GM19240 (cell line): ENCODE results near the gene ARGLU1.

Experiments
- DNase-seq: peaks from one replicate; pipeline ENCODE4 v3.0.0; 2011; ENCODE audit warnings: low spot score; ENCODE audit not compliant: insufficient read length

The ARGLU1 gene

GRCh38 chr13:106548064-106548696, 19.8 kb downstream of the ARGLU1 start:
- no peak for DNase-seq

GRCh38 chr13:106541826-106542225, 26.1 kb downstream of the ARGLU1 start:
- DNase-seq = no peak

DNA sequence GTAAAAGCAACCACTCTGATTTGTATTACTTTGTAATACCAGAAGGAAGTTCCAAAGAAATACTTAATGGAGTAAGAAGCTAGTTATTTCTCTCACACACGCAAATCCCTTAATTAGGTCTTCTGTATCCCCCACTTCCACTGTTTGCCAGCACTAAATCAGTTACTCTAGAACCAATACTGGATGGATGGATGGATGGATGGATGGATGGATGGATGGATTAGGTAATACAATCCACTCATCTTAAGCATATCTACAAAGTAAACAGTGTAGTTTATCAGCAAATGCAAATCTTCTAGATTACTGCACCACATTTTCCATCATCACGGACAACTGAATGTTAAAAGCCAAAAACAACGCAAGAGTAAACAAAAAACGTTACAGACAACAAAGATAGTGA, 27.3 kb downstream of the ARGLU1 start:
- DNase-seq = no peak

DNA sequence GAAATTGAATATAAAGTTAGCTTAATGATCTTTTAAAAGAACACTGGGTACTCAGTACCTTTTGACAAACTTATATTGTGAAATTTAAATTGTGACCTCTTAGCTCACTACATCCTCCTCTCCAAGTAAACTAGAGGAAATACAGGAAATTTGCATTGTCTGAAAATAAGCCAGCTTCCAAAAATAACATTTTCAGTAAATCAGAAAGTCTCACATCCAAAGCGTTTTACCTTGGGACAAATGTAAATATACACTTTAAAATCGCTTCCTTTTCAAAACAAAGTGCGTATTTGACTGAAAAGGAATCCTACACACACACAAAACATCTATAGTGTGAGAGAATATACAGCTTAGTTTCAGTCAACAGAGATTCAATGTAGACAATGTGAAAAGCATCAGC, 30.4 kb downstream of the ARGLU1 start:
- DNase-seq = no peak

DNA sequence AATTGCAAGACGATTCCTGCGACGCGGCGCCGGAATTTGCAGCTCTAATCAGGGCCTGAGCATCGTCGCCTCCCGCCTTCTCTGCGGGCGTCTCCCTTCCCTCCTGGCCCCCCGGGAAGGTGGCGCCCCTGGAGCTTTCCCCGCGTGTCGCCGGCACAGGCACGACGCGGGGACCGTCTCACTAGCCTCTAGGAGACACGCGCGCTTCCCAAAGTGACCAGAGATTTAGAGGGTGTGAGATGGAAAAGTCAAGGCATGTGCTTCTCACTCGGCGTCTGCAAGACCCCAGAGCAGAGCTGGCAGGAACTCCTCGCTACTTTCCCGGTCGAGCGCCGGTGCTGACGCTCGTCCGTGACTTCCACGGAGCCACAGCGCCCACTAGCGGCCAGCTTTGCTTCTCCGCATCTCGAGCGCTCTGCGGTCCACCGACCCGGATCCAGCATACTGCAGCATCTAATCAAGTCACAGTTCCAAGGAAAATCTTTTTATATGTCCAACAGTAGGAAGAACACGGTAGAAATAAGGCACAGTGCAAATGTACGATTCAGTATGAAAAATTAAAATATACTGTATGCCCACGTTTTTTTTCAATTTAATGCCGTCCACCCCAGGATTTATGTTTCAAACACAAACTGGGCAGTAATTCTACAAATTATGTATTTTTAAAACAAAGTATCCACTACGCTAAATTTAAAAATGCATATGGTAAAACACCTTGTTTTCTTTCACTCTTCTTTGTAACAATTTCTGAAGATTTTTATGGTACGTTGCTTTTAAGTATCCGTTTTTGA, 31.5 kb downstream of the ARGLU1 start:
- peak; percentile 67 for DNase-seq

DNA sequence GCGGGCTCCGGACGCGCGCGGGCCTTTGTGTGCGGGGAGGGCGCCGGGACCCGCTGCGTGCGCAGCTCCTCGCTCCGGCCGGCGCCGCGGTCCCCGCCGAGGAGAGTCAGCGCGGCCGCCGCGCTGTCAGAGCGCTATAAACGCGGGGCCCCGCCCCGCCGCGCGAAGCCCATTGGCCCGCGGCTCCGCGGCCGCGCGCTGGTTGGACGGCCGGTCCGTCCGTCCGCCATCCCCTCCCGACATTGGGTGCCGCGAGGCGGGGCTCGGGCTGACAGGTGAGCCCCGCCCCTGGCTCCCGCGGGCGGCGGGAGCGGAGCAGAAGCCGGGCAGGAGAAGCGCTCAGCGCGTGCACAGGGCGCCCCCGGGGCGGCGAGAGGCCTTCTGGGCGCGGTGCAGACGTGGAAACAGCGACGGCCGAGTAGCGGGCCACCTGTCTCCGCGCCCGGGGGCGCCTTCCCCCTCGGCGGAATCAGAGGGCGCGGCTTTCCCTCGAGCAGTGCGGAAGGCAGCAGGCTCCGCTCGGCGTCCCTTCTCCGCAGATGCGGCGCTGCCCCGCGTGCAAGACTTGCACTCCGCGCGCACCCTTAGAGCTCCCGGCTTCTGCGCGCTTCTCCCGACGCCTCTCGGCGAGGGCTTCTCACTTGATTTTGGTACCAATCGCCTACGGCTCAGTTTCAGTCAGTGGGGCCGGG, 32.2 kb downstream of the ARGLU1 start, which contains the start of gene EFNB2:
Gene EFNB2, minus strand, starts transcription at position 111 of the 692 bp plus-strand sequence. CDS start 698 bp downstream, outside the sequence.
- peak; percentile 95 for DNase-seq

DNA sequence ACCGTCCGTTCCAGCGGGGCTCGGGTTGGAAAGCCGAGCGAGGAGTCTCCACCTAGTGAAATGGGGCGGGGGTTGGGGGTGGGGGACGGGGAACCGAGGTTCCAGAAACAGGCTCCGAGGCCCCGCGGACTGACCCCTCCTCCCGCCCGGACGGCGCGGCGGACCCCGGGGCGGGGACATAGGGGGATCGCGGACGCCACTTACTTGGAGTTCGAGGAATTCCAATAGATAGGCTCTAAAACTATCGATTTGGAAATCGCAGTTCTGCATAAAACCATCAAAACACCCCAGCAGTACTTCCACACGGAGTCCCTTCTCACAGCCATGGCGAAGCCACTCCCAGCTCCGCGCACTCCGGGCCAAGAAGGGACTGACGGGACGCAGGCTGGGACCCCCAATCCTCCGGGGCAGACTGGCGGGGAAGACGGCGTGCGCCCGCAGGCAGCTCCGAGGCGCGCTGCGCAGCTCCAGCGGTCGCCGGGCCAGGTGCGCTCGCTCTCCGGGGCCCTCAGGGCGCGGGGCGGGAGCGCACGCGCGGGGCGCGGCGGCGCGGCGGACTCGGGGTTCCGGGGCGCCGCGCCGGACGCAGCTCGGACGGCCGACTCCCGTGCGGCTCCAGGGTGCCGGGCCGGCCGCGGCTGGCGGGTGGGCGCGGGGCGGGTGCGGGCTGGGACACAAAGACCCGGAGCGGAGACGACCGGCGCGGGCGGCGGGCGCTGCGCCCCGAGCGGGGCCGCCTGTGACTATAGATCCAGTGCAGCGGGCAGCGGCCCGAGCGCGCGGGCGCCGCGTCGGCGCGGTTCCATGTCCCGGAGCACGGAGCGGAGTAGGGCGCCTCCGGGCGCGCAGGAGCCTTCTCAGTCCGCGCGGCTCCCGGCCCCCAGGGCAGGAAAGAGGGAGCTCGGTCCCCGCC, 33.0 kb downstream of the ARGLU1 start:
- DNase-seq = peak; percentile 8

DNA sequence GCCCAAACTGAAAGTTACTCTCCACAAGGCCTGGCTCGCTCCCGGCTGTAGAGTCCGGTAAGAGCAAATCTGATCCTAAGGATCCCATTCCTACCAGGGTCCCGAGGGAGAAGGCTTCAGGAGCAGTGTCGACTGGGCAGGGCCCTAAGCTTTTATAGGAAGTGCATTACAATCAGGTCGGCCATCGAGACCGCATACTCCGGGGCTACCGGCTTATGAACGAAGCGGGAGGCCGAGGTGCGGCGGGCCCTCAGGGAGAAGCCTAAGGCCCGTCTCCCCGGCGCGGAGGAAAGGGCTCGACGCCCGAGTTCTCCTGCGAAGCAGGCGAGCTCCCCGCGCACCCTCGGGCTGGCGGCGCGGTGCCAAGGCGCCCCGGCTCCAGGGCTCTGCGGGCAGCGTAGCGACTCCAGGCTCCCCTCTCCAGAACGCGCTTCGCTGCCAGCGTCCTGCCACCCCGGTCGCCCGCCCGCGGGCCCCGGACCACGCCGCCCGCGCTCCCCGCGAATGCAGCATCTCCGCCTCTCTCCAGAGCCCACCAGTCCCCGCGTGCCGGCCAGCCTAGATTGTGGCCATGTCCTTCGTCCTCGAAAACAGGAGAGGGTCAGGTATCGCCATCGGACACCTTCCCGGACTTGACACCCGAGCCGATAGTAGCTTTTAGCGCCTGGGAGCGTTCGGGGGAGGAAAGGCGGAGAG, 33.8 kb downstream of the ARGLU1 start:
- DNase-seq = no peak

- DNase-seq = no peak
Observed at GRCh38 chr13:106533101-106533942, 34.6 kb downstream of the ARGLU1 start.

GRCh38 chr13:106532111-106532929, 35.6 kb downstream of the ARGLU1 start:
- no peak for DNase-seq

GRCh38 chr13:106530980-106531481, 36.9 kb downstream of the ARGLU1 start:
- no peak for DNase-seq

GRCh38 chr13:106530171-106530851, 37.6 kb downstream of the ARGLU1 start:
- DNase-seq = no peak

DNA sequence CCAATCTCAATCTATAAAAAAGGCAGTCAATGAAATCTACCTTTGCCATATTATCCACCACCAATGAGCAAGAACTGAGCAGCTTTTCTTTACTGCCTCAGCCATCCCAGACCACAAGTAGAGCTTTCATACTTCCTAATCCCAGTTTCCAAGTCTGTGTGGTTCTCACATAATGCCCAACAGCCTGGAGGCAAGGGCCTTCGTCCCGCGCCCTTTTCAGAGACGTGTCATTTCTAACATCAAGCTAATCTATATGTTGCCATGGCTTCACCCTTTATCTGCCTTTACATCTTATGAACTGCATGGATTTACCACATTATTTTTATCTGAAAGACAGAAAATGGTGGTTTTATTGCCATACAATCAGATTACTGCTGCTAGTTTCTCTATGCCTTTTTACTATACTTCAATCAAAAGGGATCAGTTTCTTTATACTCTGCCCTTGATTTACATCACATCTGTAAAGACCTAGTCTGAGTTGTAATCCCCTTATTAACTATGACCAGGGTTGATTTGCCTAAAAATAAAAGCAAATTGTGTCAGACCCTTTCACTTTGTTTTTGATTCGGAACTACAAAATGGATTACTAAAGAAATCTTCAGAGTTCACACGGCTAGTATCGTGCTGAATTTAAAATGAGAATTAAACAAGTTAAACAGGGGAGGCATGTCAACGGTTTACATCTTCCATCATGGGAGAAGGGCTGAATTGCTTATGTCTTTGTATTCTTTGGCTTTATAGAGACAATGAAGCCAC, 38.3 kb downstream of the ARGLU1 start:
- no peak for DNase-seq

GRCh38 chr13:106528718-106529414, 39.1 kb downstream of the ARGLU1 start:
- no peak for DNase-seq

GRCh38 chr13:106527826-106528225, 40.1 kb downstream of the ARGLU1 start:
- no peak for DNase-seq

DNA sequence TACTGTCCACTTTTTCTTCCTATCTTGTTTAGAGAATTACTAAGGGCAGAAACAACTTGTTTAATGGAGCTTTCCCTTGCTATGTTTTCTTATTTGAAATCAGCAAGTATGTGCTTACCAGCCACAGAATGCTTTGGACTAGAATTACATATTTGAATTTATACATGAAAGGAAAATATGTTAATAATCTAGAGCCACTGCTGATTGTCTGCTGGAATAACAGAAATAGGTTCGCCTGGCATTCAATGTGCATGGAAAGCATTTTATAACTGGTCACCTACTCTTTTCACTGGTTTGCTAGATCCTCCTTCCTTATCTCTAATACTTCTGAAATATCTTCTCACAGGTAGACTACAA, 40.5 kb downstream of the ARGLU1 start:
- DNase-seq = no peak
